Middle frontal gyrus (tissue), 1 donor: Measurements from ENCODE around the gene NRIP1.

Experiments
- DNase-seq: peaks from one replicate; pipeline ENCODE4 v3.0.0-alpha.2; 2015; ENCODE audit warnings: low spot score; ENCODE audit errors: extremely low spot score

Gene NRIP1

DNA sequence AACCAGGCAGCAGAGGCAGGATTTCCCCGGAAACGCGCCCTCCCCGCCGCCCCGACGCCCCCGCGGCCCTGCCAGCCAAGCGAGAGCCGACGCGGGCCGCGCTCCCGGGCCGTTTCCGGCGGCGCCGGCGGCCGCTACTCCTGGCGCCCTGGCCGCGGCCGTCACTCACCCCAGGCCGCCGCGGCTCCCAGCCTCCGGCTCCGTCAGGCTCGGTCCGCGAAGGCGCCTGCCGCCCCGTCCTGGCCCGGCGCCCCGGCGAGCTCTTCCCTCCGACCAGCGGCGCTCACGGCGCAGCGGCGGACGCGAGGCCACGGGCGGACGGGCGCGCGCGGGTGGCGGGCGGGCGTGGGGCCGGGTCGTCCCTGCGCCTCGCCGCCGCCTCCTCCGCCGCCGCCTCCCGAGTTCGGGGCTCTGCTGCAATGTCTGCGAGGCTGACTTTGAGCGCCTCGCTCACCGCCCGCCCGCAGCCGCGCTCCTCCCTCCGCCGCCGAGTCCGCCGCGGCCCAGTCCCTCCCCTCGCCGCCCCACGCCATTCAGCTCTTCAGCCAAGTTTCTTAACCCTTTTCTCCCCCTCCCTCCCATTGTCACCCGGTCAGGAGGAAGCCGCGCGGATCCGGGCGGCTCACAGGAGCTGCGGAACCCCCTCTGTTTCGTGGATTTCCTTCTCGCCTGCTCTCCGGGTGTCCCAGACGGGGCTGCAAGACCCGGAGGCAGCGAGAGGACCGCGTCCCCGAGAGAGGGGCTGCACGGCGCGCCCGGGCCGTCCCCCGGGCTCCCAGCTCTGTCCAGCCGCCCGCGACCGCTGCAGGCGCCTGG, at the start of gene NRIP1:
Gene NRIP1, minus strand, starts transcription at position 425 of the 816 bp plus-strand sequence. CDS start 96,808 bp downstream, outside the sequence.
- peak; percentile 75 for DNase-seq

DNA sequence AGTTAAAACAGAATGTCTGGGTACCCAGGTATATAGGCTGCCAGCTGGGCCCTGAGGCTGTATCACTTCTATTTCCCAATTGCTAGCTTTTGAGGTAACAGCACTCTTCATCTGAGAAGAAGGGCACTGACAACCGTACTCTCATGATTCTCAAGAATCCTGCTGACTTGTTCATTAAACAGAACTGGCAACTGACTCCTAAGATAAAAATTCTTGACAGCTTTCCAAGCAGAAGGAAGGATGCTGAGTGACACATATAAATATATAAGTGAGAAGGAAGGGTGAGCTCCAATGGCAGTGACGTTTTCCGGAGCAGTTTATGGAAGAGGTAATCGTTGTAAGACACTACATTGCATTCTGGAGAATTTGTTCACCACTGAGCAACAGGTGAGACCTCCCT, 48.1 kb upstream of the NRIP1 start:
- no peak for DNase-seq

GRCh38 chr21:15108801-15109200, 44.0 kb upstream of the NRIP1 start:
- no peak for DNase-seq

GRCh38 chr21:15104470-15104869, 39.7 kb upstream of the NRIP1 start:
- no peak for DNase-seq

GRCh38 chr21:15098908-15099307, 34.1 kb upstream of the NRIP1 start:
- no peak for DNase-seq

DNA sequence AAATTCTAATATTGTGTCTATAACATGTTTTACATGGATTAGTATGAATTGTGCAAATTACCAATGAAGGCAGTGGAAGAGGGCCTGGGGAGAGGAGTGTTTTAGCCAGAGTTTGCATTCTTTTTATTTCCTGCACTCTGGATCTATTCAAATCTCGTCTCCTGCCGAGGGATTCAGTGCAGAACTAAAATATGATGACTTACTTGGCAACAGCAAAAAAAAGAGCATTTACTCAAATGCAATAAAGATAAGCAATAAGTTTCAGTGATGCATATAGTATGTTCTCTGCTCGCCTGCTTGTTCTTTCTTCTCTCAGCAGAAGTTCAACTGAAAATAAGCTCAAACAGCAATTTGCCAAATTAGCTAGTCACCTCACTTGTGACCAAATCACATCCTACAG, 33.4 kb upstream of the NRIP1 start:
- no peak for DNase-seq

- DNase-seq: no peak
Measured at GRCh38 chr21:15097580-15097979, 32.8 kb upstream of the NRIP1 start.

GRCh38 chr21:15096146-15096545, 31.3 kb upstream of the NRIP1 start:
- no peak for DNase-seq

- DNase-seq: no peak
Measured at GRCh38 chr21:15095326-15095725, 30.5 kb upstream of the NRIP1 start.

DNA sequence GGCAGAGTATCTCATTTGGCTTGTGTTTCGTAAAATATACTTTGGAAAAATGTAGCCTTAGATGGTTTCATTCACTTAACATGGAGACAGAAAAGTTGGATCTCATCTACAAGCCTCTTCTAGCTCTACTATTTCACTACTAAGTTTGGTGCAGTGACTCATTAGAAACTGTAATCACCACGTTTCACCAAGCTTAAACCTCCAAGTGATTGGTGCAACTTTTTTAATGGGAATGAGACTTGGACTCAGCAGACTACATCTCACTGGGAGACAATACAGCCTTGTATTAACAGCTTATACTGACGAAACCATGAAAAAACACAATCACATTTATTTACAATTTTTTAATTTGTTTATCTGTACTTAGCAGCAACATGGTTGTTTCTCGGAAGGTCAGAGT, 29.9 kb upstream of the NRIP1 start:
- DNase-seq: no peak

GRCh38 chr21:15093216-15093615, 28.4 kb upstream of the NRIP1 start:
- DNase-seq: no peak

- no peak for DNase-seq
Measured at GRCh38 chr21:15092745-15093144, 27.9 kb upstream of the NRIP1 start.

GRCh38 chr21:15090390-15090789, 25.6 kb upstream of the NRIP1 start:
- no peak for DNase-seq

- no peak for DNase-seq
Measured at GRCh38 chr21:15088488-15088887, 23.7 kb upstream of the NRIP1 start.

- no peak for DNase-seq
Measured at GRCh38 chr21:15084668-15085067, 19.9 kb upstream of the NRIP1 start.

DNA sequence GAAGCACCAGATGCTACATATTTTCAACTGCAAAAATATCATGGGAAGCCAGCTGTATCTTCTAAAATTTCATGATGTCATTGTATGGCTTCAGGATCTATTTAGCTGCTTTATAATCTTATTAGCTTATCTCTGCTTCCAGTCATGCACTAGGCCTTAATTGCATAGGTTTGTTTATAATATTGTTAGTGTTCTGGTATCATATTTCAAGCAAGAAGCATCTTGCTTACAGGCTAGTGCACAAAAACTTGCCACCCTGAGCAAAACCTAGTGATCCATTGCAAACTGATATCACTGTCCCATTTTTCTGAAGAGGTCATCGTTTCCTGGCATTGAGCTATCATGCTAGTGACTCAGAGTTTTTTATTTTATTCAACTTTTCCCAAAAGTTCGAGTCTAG, 15.7 kb upstream of the NRIP1 start:
- no peak for DNase-seq

DNA sequence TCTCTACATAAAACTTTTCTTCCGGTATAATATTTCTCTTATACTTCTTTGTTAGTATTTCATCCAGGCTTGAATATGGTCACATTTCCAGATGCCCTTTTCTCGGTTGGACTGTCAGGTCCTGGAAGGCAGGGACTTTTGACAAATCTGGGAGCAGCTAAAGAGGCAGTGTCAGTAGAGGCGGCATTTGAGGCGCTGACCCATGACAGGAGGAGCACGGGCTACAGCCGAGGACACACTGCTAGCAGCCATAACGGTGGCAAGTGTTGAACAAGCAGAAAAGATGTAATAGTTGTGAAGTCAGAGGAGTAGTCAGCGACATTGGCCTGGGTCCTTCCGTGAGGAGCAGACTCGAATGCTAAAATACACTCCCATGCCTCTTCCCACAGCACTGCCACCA, 14.5 kb upstream of the NRIP1 start:
- DNase-seq: no peak

DNA sequence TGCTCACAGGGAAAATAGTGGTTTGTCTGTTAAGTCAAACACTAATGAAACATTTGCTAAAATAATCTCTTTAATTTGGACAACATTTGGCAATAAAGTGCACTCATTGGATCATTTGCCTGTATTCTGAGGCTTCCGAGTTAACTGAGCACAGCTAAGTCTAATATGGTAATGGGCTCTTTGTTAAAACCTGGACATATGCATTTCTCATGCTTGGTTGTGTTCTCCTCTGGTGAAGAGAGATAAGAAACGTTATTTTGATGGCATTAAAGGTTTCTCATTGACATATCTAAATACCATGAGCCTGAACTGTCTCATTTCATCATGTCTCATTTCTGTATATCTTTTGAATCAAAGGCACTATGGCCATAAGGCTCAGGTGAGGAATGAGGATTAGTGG, 13.4 kb upstream of the NRIP1 start:
- no peak for DNase-seq

DNA sequence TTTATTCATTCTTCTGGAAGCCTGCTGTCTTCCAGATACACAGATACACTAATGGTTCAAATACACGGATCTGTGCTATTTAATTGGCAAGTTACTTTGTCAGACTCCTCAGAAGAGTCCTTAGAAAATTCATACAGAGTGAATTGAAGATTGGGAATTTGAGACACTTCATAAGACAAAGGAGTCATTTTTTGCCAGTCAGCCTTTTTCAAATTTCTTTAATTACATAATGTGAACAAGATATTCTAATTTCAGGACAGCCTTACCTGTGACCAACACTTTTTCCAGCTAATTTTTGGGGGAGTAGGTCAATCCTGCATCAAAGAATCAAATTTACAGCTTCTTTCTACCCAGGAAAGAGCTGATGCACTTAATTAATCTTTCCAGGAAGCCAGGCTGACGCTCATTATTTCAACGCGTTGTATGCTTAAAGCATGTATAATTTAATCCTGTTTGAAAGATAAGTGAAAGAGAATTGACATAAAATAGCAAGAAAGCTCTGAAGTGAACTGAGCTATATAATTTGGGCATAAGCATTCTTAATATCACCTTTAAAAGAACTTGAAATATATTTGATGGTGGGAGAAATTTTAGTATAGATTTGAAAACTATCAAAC, 12.8 kb upstream of the NRIP1 start:
- no peak for DNase-seq

DNA sequence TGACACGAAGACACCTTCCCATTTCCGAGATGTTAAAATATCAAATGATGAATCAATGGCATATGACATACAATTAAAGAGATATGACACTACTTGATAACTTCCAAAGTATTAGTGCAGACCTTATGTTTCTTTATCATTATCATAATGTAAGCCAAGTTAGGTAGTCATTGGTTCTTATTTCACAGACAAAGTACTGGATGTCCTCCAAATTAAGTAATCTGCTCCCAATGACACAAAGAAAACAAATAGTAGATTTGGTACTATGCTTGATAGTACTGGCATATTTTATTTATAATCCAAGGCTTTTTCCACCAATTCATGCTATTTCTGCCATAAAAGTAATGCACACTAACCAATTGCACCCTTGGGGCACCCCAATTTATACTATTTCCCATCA, 11.9 kb upstream of the NRIP1 start:
- no peak for DNase-seq

DNA sequence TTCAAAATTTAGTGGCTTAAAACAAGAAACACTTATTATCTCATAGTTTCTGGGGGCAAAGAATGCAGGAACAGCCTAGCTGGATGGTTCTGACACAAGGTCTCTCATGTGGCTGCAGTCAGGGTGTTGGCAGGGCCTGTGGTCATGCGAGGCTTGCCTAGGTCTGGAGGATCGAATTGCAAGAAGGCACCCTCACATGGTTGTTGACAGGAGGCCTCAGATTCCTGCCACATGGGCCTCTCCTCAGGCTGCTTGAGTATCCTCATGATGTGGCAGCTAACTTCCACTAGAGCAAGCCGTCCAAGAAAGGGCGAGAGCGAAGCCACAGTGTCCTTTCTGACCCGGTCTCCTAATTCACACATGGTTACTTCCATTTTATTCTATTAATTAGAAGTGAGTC, 6.2 kb upstream of the NRIP1 start:
- no peak for DNase-seq

DNA sequence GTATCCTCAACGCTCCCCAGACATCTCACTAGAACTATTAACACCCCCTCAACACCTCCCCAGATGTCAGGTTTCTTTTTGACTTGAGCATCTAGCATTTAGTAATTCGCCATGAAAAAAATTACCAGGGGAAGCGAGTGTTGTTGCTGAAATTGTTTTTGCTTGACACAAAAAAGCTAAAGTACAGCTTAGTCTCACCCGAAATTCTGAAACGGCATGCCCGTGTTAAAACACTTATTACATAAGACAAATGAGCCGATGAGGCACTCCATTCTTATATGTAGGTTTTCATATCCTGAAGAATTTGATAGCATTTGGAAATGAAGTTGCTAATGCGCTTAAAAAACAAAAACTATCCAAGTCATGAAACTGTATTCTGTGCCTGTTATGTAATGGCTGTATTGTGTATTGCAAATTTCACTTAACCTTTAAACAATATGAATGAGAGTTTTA, 1.3 kb upstream of the NRIP1 start:
- DNase-seq: peak; percentile 30
